ENCODE results near the gene SEMA3B.
A peak's percentile ranks its signal among the peaks of the same experiment; 100 is the strongest.
"Not testable (repeated sequence)": the region's sequence is repeated elsewhere in the genome, so short reads cannot be mapped to it uniquely, and the experiment has no call there.

Gene SEMA3B

GRCh38 chr3:50294089-50294488 lies 25.1 kb downstream of the SEMA3B start:
- no peak for DNase-seq (ENCODE audit: low read depth)

- DNase-seq (ENCODE audit: low read depth), result no peak
Observed at GRCh38 chr3:50294492-50295403, 25.8 kb downstream of the SEMA3B start.

- DNase-seq (ENCODE audit: low read depth), result no peak
Observed at GRCh38 chr3:50295553-50296431, 26.8 kb downstream of the SEMA3B start.

GRCh38 chr3:50296721-50297383 lies 27.9 kb downstream of the SEMA3B start:
- DNase-seq (ENCODE audit: low read depth), result no peak

GRCh38 chr3:50297384-50297775 lies 28.4 kb downstream of the SEMA3B start:
- DNase-seq (ENCODE audit: low read depth), result no peak

GRCh38 chr3:50297896-50298725 lies 29.2 kb downstream of the SEMA3B start:
- no peak for DNase-seq (ENCODE audit: low read depth)

GRCh38 chr3:50298836-50299637 lies 30.1 kb downstream of the SEMA3B start, which contains the start of the genes HYAL3 and NAA80:
HYAL3 (minus strand) TSS chr3:50299405; CDS start chr3:50295602, 3,803 bp downstream.
NAA80 (minus strand) TSS chr3:50299405; CDS start chr3:50297463, 1,942 bp downstream.
- DNase-seq (ENCODE audit: low read depth), result peak; percentile 98

GRCh38 chr3:50299638-50299928 lies 30.6 kb downstream of the SEMA3B start:
- DNase-seq (ENCODE audit: low read depth), result no peak

- no peak for DNase-seq (ENCODE audit: low read depth)
Observed at GRCh38 chr3:50299929-50300680, 31.2 kb downstream of the SEMA3B start.

- no peak for DNase-seq (ENCODE audit: low read depth)
Observed at GRCh38 chr3:50300681-50301254, 31.8 kb downstream of the SEMA3B start.

- no peak for DNase-seq (ENCODE audit: low read depth)
Observed at GRCh38 chr3:50302095-50303012, 33.4 kb downstream of the SEMA3B start.

- DNase-seq (ENCODE audit: low read depth), result no peak
Observed at GRCh38 chr3:50303013-50303815, 34.3 kb downstream of the SEMA3B start, which contains the start of gene HYAL1. HYAL1 (minus strand) TSS chr3:50303574; CDS start chr3:50302956, 618 bp downstream.

- DNase-seq (ENCODE audit: low read depth), result no peak
Observed at GRCh38 chr3:50304601-50305000, 35.7 kb downstream of the SEMA3B start.

GRCh38 chr3:50312041-50312440 lies 43.1 kb downstream of the SEMA3B start:
- DNase-seq (ENCODE audit: low read depth), result not testable (repeated sequence)

GRCh38 chr3:50314342-50314741 lies 45.4 kb downstream of the SEMA3B start:
- DNase-seq (ENCODE audit: low read depth), result no peak

- no peak for DNase-seq (ENCODE audit: low read depth)
Observed at GRCh38 chr3:50314816-50315215, 45.9 kb downstream of the SEMA3B start.

- DNase-seq (ENCODE audit: low read depth), result peak; percentile 75
Observed at GRCh38 chr3:50316657-50317242, 47.8 kb downstream of the SEMA3B start.

Data from T-helper 22 cell (primary cell).